HG03103 (cell line): ENCODE data around the gene ANKRD16.
"Not testable (repeated sequence)": the region's sequence is repeated elsewhere in the genome, so short reads cannot be mapped to it uniquely, and the experiment has no call there.

ENCODE experiments used
- ATAC-seq: cut with Tn5 transposase; IDR thresholded peaks from one replicate; pipeline ENCODE4 v1.9.1; 2021; ENCODE audit warnings: low read depth; ENCODE audit not compliant: unreplicated experiment

Gene ANKRD16

DNA sequence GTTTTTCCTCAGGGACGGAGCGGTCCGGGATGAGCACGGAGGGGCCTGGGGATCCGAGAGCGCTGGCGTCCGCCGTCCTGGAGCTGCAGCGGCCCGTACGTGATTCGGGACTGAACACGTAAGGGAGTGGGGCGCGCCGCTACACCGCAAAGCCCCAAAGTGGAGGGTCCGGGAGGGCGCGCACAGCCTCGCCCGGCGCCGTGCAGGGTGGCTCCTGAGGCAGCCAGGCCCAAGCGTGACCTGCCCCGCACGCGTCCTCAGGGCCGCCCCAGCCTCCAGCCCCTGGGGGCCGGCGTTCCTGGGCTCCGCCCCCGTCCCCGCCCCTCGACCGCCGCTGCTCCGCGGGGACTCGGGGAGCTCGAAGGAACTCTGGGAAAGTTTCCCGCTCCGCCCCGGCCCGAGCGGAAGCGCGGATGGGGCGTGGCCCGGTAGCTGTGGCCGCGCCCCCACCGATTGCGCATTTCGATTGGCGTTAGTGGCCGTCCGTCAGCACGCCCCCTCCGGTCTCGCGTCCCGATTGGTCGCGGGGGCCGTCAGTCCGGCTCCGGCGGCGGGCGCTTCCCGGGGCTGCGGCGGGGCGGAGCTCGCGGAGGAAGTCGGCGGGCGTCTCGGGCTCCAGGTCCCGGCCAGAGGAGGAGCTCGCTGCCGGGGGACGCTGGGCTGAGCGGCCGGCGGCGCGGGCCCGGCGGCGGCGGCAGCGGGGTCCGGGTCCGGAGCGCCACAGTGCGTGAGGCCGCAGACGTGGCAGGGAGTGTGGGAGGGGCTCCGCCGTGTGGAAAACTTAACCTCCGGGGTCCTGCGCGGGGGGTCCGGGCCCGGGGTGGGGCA lies at the start of gene ANKRD16, which contains the start of gene FBH1:
Gene ANKRD16, minus strand, starts transcription at position 270 of the 828 bp plus-strand sequence. CDS start 539 bp downstream, outside the sequence.
Gene FBH1, plus strand, starts transcription at position 620 of the 828 bp plus-strand sequence. Its CDS starts 103 bp downstream, at position 723.
- ATAC-seq: peak; percentile 81

GRCh38 chr10:5938291-5938690 lies 48.6 kb upstream of the ANKRD16 start:
- ATAC-seq: no peak

DNA sequence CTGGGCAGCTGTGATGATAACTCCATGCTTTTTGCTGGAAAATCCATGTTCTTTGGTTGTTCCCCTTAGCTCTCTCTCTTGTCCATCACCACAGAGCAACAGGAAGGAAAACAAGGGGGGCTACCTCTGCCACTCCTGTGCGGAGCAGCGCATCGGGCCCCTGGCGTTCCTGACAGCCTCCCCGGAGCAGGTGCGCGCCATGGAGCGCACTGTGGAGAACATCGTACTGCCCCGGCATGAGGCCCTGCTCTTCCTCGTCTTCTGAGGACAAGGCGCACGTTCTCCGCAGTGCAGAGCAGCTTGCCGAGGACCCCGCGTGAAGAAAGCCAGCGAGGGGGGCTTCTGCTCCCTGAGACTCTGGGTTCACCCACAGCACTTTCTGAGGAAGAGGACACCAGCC lies 47.3 kb upstream of the ANKRD16 start:
- ATAC-seq: no peak

DNA sequence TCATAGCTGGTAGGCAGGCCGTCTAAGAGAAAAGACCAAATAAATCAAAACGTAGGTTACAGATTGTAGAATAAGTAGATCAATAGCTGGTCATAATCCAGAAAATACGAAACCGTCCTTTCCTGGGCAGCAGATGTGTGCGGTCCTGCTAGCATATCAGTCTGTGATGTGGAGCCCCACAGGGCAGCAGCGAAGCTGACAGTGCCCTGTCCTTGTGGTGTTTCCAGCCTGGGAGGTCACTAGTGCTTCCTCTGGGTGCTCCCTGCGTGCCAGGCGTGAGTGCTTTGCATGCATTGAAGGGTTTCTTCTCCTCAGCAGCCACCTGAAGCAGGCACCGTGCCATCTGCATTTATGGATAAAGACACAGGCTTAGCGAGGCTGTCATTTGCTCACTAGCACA lies 45.9 kb upstream of the ANKRD16 start:
- ATAC-seq: no peak

DNA sequence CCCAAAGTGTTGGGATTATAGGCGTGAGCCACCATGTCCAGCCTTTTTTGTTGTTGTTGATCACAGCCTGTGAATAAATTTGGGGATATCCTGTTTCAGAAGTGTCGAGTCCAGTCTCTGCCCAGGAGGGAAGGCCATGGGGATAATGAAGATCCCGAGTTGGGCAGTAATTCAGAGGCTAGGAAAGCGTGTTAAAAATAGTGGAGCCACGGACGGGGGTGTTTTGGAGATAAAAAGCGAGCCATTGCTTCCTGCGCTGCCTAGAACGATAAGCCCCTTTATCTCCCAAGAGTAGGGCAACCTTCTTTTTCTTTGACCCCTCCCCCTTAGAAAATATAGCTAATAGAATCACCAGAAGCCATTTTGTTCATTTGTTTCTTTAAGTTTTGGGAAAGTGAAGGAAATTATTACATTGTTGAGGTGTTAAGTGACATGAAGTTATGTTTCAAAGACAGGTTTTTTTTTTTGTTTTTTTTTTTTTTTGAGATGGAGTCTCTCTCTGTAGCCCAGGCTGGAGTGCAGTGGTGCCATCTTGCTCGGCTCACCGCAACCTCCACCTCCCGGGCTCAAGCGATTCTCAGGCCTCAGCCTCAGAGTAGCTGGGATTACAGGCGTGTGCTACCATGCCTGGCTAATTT lies 44.3 kb upstream of the ANKRD16 start:
- no peak for ATAC-seq

- ATAC-seq: no peak
Observed at GRCh38 chr10:5932345-5932744, 42.7 kb upstream of the ANKRD16 start.

DNA sequence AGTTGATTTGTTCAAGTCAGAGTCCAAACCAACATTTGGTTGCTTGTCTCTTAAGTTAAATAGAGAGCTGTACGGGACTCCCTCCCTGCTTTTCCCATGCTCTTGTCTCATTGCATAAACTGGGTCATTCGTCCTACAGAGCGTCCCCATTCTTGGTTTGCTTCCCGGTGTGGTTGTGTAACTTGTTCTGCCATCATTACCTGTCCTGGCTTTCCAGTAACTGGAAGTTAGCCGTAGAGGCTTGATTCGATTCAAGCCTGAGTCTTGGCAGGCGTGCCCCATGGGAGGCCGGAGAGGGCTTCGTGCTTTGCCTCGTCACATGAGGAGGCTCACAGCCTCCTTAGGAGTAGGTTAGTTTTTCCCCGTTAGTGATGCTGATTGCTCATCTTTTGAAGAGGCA lies 40.6 kb upstream of the ANKRD16 start:
- ATAC-seq: no peak

DNA sequence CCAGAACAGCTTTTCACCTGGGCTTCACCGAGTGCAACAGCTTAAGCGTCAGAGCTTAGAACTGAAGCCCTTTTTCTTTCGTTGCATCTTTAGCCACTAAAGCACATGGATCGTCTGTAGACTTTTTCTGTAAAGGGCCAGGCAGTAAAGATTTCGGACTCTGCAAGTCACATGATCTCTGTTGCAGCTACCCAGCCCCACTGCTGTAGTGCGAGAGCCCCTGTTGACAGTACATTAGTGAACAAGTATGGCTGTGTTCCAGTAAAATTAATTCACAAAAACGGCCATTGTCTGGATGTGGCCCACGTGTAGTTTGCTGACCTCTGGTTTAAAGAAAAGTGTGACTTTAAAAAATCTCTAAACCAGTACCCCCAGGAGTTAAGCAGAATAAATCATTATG lies 39.7 kb upstream of the ANKRD16 start:
- ATAC-seq: no peak

DNA sequence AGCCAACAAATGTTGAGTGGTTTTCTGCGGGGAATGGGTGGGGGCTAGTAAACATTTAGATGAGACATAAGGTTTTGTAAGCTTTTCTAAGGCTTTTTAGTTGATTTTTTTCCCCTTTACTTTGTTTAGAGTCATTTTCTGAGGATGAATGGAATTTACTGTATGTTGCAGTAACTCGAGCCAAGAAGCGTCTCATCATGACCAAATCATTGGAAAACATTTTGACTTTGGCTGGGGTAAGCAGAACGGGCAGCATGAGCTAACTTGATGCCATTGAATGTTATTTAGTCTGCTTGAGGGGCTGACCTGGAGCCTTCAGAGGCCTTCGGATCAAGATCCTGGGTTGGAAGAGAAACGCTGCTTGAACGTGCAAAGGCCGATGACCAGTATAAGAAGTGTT lies 37.6 kb upstream of the ANKRD16 start:
- ATAC-seq: no peak

GRCh38 chr10:5924889-5925288 lies 35.2 kb upstream of the ANKRD16 start:
- ATAC-seq: no peak

- ATAC-seq: no peak
Observed at GRCh38 chr10:5921746-5922145, 32.1 kb upstream of the ANKRD16 start.

- no peak for ATAC-seq
Observed at GRCh38 chr10:5919568-5919967, 29.9 kb upstream of the ANKRD16 start.

- no peak for ATAC-seq
Observed at GRCh38 chr10:5918763-5919162, 29.1 kb upstream of the ANKRD16 start.

DNA sequence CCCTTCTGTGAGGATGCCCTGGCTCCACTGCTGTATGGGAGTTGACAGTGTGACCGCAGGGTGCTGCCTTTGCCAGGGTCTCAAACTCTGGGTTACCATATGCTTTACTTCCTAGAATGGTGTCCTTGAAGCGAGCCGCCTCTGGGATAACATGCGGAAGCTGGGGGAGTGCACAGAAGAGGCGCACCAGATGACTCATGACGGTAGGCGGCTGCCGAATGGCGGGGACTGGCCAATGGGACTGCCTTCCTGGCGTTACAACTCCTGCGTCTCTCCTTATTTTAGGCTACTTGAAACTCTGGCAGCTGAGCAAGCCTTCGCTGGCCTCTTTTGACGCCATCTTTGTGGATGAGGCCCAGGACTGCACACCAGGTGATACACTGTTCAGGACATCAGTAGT lies 27.6 kb upstream of the ANKRD16 start:
- no peak for ATAC-seq

DNA sequence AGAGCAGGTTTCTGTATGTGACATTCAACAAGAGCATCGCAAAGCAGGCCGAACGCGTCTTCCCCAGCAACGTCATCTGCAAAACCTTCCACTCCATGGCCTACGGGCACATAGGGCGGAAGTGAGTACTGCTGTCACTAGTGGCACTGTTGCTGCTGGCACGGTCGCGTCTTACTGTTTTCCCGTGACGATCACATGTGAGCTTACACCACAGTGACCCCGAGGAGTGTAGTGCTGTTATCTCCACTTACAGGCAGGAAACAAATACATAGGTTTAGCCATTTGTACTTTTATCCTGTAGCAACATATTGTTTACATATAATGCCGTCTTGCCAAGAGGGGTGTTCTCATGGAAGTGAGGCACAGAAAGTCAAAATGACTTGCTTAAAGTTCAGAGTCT lies 25.8 kb upstream of the ANKRD16 start:
- no peak for ATAC-seq

DNA sequence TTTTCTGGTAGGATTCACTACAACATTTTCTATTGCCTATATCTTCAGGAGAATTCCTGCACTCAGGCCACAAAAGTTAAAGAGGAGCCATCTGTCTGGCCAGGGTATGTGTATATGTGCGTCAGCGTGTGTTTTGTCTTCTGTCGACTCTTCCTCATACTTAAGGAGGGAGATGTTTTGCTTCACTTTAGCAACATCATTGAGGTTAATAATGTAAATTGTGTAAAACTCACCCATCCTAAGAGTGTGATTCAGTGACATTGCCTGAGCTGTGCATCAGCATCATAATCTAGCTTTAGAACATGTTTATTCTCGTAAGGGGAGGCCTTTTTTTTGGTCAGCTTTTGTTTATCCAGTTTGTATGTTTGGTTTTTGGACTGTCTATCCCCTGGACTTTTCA lies 24.0 kb upstream of the ANKRD16 start:
- ATAC-seq: no peak

DNA sequence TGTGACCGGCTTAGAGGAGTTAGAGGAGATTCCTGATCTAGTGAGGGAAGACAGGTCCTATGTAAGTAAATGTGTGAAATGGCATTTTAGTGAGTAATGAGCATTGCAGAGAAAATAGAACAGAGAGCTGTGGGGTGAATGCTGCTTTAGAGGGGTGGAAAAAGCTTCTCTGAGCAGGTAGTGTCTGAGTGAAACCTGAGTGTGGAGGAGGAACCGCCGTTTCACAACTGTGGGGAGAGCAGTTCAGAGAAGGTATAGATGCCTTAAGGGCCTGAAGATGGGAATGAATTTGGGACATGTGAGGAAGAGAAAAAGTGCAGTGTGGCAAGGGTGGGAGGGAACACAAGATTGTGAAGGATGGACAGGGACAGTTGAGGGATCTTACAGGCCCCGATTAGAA lies 22.0 kb upstream of the ANKRD16 start:
- ATAC-seq: no peak

- no peak for ATAC-seq
Observed at GRCh38 chr10:5910323-5911100, 20.8 kb upstream of the ANKRD16 start.

DNA sequence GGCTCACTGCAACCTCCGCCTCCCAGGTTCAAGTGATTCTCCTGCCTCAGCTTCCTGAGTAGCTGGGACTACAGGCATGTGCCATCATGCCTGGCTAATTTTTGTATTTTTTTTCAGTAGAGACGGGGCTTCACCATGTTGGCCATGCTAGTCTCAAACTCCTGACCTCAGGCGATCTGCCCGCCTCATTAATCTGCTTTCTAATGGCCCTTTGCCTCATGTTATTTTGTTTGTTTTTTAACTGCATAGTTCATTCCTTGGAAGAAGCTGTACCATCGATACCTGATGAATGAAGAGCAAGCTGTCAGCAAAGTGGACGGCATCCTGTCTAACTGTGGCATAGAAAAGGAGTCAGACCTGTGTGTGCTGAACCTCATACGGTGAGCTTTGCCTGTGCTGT lies 19.0 kb upstream of the ANKRD16 start:
- ATAC-seq: not testable (repeated sequence)

- no peak for ATAC-seq
Observed at GRCh38 chr10:5906651-5907050, 17.0 kb upstream of the ANKRD16 start.

DNA sequence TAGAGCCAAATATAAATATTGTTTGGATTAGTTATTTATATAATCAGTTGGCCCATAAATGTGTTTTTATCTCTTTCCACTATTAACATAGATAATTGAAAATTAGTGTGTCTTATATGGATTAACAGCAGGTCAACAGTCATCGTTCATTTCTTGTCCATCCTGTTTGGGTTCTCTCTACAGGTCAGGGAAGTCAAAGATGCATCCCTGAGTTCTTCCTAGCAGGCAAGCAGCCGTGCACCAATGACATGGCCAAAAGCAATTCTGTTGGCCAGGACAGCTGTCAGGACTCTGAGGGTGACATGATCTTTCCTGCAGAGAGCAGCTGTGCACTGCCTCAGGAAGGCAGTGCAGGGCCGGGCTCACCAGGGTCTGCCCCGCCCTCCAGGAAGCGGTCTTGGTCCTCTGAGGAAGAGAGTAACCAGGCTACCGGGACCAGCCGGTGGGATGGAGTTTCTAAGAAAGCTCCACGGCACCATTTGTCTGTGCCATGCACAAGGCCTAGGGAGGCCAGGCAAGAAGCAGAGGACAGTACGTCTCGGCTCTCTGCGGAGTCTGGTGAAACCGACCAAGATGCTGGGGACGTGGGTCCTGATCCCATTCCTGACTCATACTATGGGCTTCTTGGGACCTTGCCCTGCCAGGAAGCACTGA lies 16.3 kb upstream of the ANKRD16 start:
- ATAC-seq: no peak
